ENCODE results near the gene CDH18.
A peak's percentile ranks its signal among the peaks of the same experiment; 100 is the strongest.

CDH18 gene

GRCh38 chr5:19733612-19734495, 254.1 kb downstream of the CDH18 start:
- DNase-seq (ENCODE audit: low spot score), result no peak

GRCh38 chr5:19728571-19728970, 259.4 kb downstream of the CDH18 start:
- DNase-seq (ENCODE audit: low spot score), result no peak

GRCh38 chr5:19719109-19719508, 268.9 kb downstream of the CDH18 start:
- DNase-seq (ENCODE audit: low spot score), result no peak

GRCh38 chr5:19713740-19714139, 274.3 kb downstream of the CDH18 start:
- DNase-seq (ENCODE audit: low spot score), result no peak

- DNase-seq (ENCODE audit: low spot score), result no peak
These were observed 278.6 kb downstream of the CDH18 start for GRCh38 chr5:19709403-19709802.

- no peak for DNase-seq (ENCODE audit: low spot score)
These were observed 281.2 kb downstream of the CDH18 start for GRCh38 chr5:19706776-19707175.

- no peak for DNase-seq (ENCODE audit: low spot score)
These were observed 286.3 kb downstream of the CDH18 start for GRCh38 chr5:19701731-19702130.

- DNase-seq (ENCODE audit: low spot score), result no peak
These were observed 292.9 kb downstream of the CDH18 start for GRCh38 chr5:19694949-19695611.

- DNase-seq (ENCODE audit: low spot score), result no peak
These were observed 297.0 kb downstream of the CDH18 start for GRCh38 chr5:19690978-19691377.

- no peak for DNase-seq (ENCODE audit: low spot score)
These were observed 302.5 kb downstream of the CDH18 start for GRCh38 chr5:19685473-19685872.

- DNase-seq (ENCODE audit: low spot score), result no peak
These were observed 311.1 kb downstream of the CDH18 start for GRCh38 chr5:19676895-19677294.

GRCh38 chr5:19660679-19661078, 327.3 kb downstream of the CDH18 start:
- no peak for DNase-seq (ENCODE audit: low spot score)

GRCh38 chr5:19655627-19656026, 332.4 kb downstream of the CDH18 start:
- no peak for DNase-seq (ENCODE audit: low spot score)

- peak; percentile 65 for DNase-seq (ENCODE audit: low spot score)
These were observed 349.5 kb downstream of the CDH18 start for GRCh38 chr5:19638461-19638860.

- DNase-seq (ENCODE audit: low spot score), result no peak
These were observed 357.1 kb downstream of the CDH18 start for GRCh38 chr5:19630876-19631275.

- DNase-seq (ENCODE audit: low spot score), result no peak
These were observed 361.8 kb downstream of the CDH18 start for GRCh38 chr5:19626211-19626610.

GRCh38 chr5:19625562-19625961, 362.4 kb downstream of the CDH18 start:
- no peak for DNase-seq (ENCODE audit: low spot score)

GRCh38 chr5:19619571-19619970, 368.4 kb downstream of the CDH18 start:
- DNase-seq (ENCODE audit: low spot score), result no peak

GRCh38 chr5:19616701-19617215, 371.2 kb downstream of the CDH18 start:
- no peak for DNase-seq (ENCODE audit: low spot score)

- no peak for DNase-seq (ENCODE audit: low spot score)
These were observed 372.3 kb downstream of the CDH18 start for GRCh38 chr5:19615661-19616060.

- no peak for DNase-seq (ENCODE audit: low spot score)
These were observed 372.9 kb downstream of the CDH18 start for GRCh38 chr5:19615071-19615470.

GRCh38 chr5:19608444-19609002, 379.5 kb downstream of the CDH18 start:
- DNase-seq (ENCODE audit: low spot score), result no peak

- no peak for DNase-seq (ENCODE audit: low spot score)
These were observed 382.1 kb downstream of the CDH18 start for GRCh38 chr5:19605846-19606407.

Data from cerebellar cortex (tissue), 1 donor.